Keratinocyte (primary cell): ENCODE results near the gene KCNN3. TPM values are rescaled to one million over a fixed set of nuclear protein-coding genes. Genes with fewer than 3 reads are reported as not detected.

Source experiments
- DNase-seq: peaks from one replicate; pipeline ENCODE4 v3.0.0-alpha.2; 2011; ENCODE audit warnings: low read depth, missing footprints, low spot score
- FAIRE-seq: peaks from 2 replicates; lab custom pipeline; 2011; peaks lifted over from hg19 to GRCh38; lab: Jason Lieb, UNC
- H2AFZ ChIP-seq: 2 replicates; pipeline ENCODE4 v1.6.0; 2012; ENCODE audit warnings: low read length, control low read depth, inconsistent platforms; ENCODE audit not compliant: control insufficient read depth
- H3K27ac ChIP-seq: 2 replicates; pipeline ENCODE4 v1.5.1; 2011; ENCODE audit warnings: low read length; ENCODE audit not compliant: control insufficient read depth, insufficient read depth
- H3K27me3 ChIP-seq: 3 replicates; pipeline ENCODE4 v1.6.0; 2011; ENCODE audit warnings: low read length; ENCODE audit not compliant: control insufficient read depth, insufficient read depth; ENCODE audit errors: extremely low read depth
- H3K36me3 ChIP-seq, 2 experiments: 2 replicates in 1 of 2; 3 replicates in 1 of 2; pipeline ENCODE4 v1.5.1; 2011; ENCODE audit warnings: low read length in 2 of 2, mild to moderate bottlenecking in 1 of 2; ENCODE audit not compliant: control insufficient read depth in 2 of 2, insufficient read depth in 2 of 2; ENCODE audit errors: extremely low read depth in 1 of 2
- H3K4me1 ChIP-seq: 3 replicates; pipeline ENCODE4 v1.5.1; 2011; ENCODE audit warnings: low read length; ENCODE audit not compliant: control insufficient read depth, insufficient read depth; ENCODE audit errors: extremely low read depth
- H3K4me2 ChIP-seq: 3 replicates; pipeline ENCODE4 v1.6.0; 2011; ENCODE audit warnings: low read depth, low read length; ENCODE audit not compliant: control insufficient read depth, insufficient read depth; ENCODE audit errors: extremely low read depth
- H3K4me3 ChIP-seq, 3 experiments: fragments of 200-600 bp in 1 of 3; sonication (generic) in 1 of 3; 2 replicates in 2 of 3; 3 replicates in 1 of 3; pipeline ENCODE4 v1.5.1; 2011 to 2016; ENCODE audit warnings: low read length in 3 of 3, mild to moderate bottlenecking in 3 of 3, control low read depth in 2 of 3, inconsistent platforms in 1 of 3, low read depth in 1 of 3, mixed read lengths in 1 of 3, mixed run types in 1 of 3, moderate library complexity in 1 of 3; ENCODE audit not compliant: control insufficient read depth in 2 of 3, insufficient read depth in 2 of 3; ENCODE audit errors: extremely low read depth in 1 of 3
- H3K79me2 ChIP-seq: 2 replicates; pipeline ENCODE4 v1.6.0; 2012; ENCODE audit warnings: low read length; ENCODE audit not compliant: control insufficient read depth, insufficient read depth
- H3K9ac ChIP-seq: 3 replicates; pipeline ENCODE4 v1.6.0; 2011; ENCODE audit warnings: low read length; ENCODE audit not compliant: control insufficient read depth, insufficient read depth; ENCODE audit errors: extremely low read depth
- H3K9me1 ChIP-seq: 3 replicates; pipeline ENCODE4 v1.6.0; 2011; ENCODE audit warnings: low read length; ENCODE audit not compliant: control insufficient read depth, insufficient read depth; ENCODE audit errors: extremely low read depth
- H3K9me3 ChIP-seq: 2 replicates; pipeline ENCODE4 v1.5.1; 2012; ENCODE audit warnings: low read depth, low read length; ENCODE audit not compliant: control insufficient read depth
- H4K20me1 ChIP-seq: 3 replicates; pipeline ENCODE4 v1.6.0; 2011; ENCODE audit warnings: low read length; ENCODE audit not compliant: control insufficient read depth, insufficient read depth; ENCODE audit errors: extremely low read depth
- EZH2 ChIP-seq: IDR thresholded peaks from one replicate; pipeline ENCODE4 v1.6.1; 2012; ENCODE audit warnings: inconsistent platforms, mild to moderate bottlenecking, low read length, moderate library complexity
- dilution Hi-C: fragments of 300-500 bp; cut with MboI; formaldehyde crosslinking; loops from one replicate; pipeline ENCODE4 v1.7.0; 2020; ENCODE audit warnings: low sequenced_read_pairs; ENCODE audit not compliant: extremely low pct_ligation_motif_present
- polyA plus RNA-seq, 5 experiments: library from polyadenylated mRNA; depleted of rRNA in 3 of 5; stranded (reverse) in 3 of 5; stranded (forward) in 1 of 5; unstranded in 1 of 5; fragments of >200 nt; gene quantifications; 1 replicate in 1 of 5; 2 replicates in 3 of 5; 3 replicates in 1 of 5; pipeline versions ENCODE4 v1.2.1 to v1.2.3, GENCODE V29; 2011 to 2012; ENCODE audit warnings: missing spikeins in 2 of 5, low read depth in 1 of 5, low replicate concordance in 1 of 5
- TF ChIP-seq, protein P1 (sequence below), 3 experiments: IDR thresholded peaks in 1 of 3; conservative IDR thresholded peaks in 1 of 3; optimal IDR thresholded peaks in 1 of 3; 2 replicates in 2 of 3; 3 replicates in 1 of 3; pipeline versions ENCODE3 to v1.5.1; 2011; ENCODE audit warnings: low read length in 3 of 3, mild to moderate bottlenecking in 3 of 3, moderate library complexity in 2 of 3, control low read depth in 1 of 3, inconsistent platforms in 1 of 3; ENCODE audit not compliant: insufficient read depth in 2 of 3; ENCODE audit errors: extremely low read depth in 1 of 3

The KCNN3 gene
- polyA plus RNA-seq, 1 donor (not counting 4 experiments of a cell fraction or from before 2014, with no cell fraction given), result 0.05 TPM

DNA sequence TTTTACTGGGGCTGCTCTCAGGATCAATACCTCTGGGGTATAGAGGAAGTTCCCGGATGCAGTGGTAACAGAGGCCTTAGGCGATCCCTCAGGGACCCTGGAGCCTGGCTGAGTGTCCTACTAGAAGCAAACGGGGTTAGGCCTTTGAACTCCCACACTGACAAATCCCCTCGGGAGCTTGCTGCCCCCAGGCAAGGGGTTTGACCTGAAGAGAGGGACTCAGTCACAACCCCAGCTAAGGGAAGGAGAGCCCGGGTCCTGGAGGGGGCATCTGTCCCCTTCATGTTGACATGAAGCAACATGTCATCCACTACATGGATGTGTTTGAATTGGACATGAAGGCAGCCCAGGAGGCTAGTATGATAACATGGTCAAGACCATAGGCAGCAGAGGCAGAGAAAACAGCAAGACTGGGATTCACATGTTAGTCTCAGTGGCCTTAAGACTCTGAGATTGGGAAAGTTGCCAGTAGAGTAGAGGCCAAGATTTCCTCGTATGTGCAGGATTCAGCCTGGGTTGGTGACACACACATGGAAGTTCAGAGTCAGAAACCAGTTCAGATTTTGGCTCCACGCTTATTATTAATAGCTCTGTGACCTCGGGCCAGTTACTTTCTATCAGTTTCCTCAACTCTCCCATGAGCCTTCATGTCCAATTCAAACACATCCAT lies 101.5 kb downstream of the KCNN3 start:
- Histone ChIP-seq H3K27me3 (no peaks in the 10 kb centered on the region), H3K79me2 (no peaks in the 10 kb centered on the region), H2AFZ (no peak overlapping the region), H3K4me3 (no peak overlapping the region), H3K9ac (no peak overlapping the region), H4K20me1 (no peaks in the 10 kb centered on the region), H3K9me3 (no peaks in the 10 kb centered on the region), H3K4me1 (no peaks in the 10 kb centered on the region), H3K27ac (no peak overlapping the region), H3K36me3 (no peaks in the 10 kb centered on the region), H3K4me2 (no peak overlapping the region), H3K9me1 (no peaks in the 10 kb centered on the region)
- DNase-seq, result no peak
- TF ChIP-seq EZH2, result no peak
- TF ChIP-seq, protein P1, sequence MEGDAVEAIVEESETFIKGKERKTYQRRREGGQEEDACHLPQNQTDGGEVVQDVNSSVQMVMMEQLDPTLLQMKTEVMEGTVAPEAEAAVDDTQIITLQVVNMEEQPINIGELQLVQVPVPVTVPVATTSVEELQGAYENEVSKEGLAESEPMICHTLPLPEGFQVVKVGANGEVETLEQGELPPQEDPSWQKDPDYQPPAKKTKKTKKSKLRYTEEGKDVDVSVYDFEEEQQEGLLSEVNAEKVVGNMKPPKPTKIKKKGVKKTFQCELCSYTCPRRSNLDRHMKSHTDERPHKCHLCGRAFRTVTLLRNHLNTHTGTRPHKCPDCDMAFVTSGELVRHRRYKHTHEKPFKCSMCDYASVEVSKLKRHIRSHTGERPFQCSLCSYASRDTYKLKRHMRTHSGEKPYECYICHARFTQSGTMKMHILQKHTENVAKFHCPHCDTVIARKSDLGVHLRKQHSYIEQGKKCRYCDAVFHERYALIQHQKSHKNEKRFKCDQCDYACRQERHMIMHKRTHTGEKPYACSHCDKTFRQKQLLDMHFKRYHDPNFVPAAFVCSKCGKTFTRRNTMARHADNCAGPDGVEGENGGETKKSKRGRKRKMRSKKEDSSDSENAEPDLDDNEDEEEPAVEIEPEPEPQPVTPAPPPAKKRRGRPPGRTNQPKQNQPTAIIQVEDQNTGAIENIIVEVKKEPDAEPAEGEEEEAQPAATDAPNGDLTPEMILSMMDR (optimal IDR thresholded peaks at IDR 0.05 in 1 of 3, IDR thresholded peaks at IDR 0.05 in 1 of 3, conservative IDR thresholded peaks at IDR 0.05 in 1 of 3; ENCODE audit: extremely low read depth in 1 of 3, insufficient read depth in 2 of 3, low read length in 3 of 3), result no peak
- dilution Hi-C loops, result no loop called here
- FAIRE-seq, result no peak

DNA sequence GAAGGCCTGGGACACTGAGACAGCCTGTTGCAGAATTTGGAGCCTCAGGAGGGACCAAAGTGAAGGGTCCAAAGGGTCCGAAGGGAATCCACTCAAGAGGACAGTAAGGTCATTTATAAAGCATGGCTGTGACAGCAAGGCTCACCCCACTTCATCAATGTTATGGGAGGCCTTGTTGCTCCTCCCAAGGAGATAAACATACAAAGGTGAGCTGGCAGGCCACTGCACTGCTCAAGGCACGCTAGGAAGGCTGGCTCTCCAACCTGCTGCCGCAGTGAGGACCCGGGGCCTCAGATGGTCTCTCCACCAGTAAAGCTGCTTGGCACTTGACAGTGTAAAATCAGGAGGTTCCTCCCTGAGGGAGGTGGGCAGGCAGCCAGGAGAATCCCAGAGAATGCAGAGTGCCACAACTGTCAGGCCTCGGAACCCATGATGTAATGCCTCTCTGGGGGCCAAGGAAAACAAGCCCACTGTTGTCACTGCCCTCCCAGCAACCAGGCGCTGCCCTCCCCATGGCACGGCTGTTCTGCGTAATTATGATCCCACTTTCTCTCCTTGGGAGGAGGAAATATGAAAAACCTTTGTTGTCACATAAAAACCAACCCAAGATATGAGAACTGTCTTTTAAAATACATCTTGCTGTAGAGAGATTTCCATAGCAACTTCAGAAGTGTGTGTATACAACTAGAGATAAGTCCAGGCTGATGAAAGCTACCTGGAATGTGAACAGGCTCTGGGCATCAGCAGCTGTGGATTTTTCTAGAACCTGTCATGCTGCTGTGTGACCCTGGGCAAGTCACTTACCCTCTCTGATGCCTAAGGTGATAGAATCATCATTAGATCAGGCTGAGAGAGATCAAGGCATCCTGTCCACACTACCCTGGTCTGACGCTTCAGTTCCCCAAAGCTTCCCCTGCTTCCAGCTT lies 102.5 kb downstream of the KCNN3 start:
- H3K9me1 ChIP-seq, result no peaks in the 10 kb centered on the region
- no peaks in the 10 kb centered on the region for H3K27me3 ChIP-seq
- no peak overlapping the region for H3K4me2 ChIP-seq
- DNase-seq (no peak), FAIRE-seq (no peak)
- no peaks in the 10 kb centered on the region for H3K79me2 ChIP-seq
- no peaks in the 10 kb centered on the region for H3K4me1 ChIP-seq
- H3K9ac ChIP-seq, result no peak overlapping the region
- H3K9me3 ChIP-seq, result no peaks in the 10 kb centered on the region
- no peak for TF ChIP-seq EZH2
- TF ChIP-seq, protein P1 (optimal IDR thresholded peaks at IDR 0.05 in 1 of 3, IDR thresholded peaks at IDR 0.05 in 1 of 3, conservative IDR thresholded peaks at IDR 0.05 in 1 of 3; ENCODE audit: extremely low read depth in 1 of 3, insufficient read depth in 2 of 3, low read length in 3 of 3), result no peak
- H3K36me3 ChIP-seq, result no peaks in the 10 kb centered on the region
- dilution Hi-C loops, result no loop called here
- H2AFZ ChIP-seq, result no peak overlapping the region
- H3K27ac ChIP-seq, result no peak overlapping the region
- H4K20me1 ChIP-seq, result no peaks in the 10 kb centered on the region
- H3K4me3 ChIP-seq, result no peak overlapping the region
